ENCODE data around the gene TEX264. TPM values are rescaled to one million over a fixed set of nuclear protein-coding genes. Genes with fewer than 3 reads are reported as not detected.

TEX264 gene
- total and polyA plus RNA-seq, 2 experiments from 2014 or later: 59.6 to 98.7 TPM

DNA sequence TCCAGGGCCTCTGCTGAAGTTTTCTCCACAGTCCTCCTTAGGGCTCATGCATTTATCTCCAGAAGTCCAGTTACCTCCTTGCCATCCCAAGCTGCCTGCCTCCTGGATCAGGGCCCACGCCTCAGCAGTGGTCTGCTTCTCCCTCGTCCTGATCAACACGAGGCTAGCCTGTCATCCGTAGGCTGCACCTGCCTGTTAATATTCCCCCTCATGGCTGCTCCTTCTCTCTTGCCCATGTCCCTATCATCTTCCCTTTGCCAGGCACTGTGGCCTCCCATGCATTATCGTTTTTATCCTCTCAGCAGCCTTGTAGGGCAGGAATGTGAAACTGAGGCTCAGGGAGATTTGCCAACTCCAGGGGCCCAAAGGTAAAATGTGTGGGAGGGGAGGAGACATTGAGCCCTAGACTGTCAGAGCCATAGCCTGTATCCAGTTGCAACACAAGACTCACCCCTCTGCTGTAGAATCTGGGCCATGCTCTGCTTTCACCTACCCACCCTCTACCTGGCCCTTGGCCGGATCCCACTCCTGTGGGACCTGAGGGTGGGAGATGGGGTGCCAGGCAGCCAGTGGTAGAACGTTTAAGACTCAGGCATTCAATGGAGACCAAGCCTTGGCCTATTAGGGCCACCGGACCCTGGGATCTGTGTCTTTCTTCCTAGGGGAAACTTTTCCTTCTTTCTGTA is 40.4 kb downstream of the TEX264 start:
- Histone ChIP-seq H2AFZ (no peak overlapping the region), H3K27ac (no peak overlapping the region), H3K4me3 (no peak overlapping the region), H3K36me3 (replicated peaks; ENCODE audit: insufficient read depth, low read depth) (no peaks in the 10 kb centered on the region), H3K9me3 (ENCODE audit: low read depth) (no peaks in the 10 kb centered on the region), H3K27me3 (peaks cover 19% of the 10 kb centered on the region), H3K79me2 (no peaks in the 10 kb centered on the region), H3K9me2 (replicated peaks; ENCODE audit: insufficient read depth) (no peaks in the 10 kb centered on the region), H3K4me2 (no peak overlapping the region), H4K20me1 (ENCODE audit: insufficient read depth, poor library complexity, severe bottlenecking) (no peaks in the 10 kb centered on the region), H3K4me1 (ENCODE audit: insufficient read depth) (no peaks in the 10 kb centered on the region)
- 84% methylated on average over 8 of the region's 8 CpGs for WGBS (ENCODE audit: low lambda C conversion rate, missing lambda C conversion rate)
- no peak for TF ChIP-seq CTCF (IDR thresholded peaks at IDR 0.05; ENCODE audit: poor library complexity)
- no peak for TF ChIP-seq EZH2phosphoT487 (IDR thresholded peaks at IDR 0.05; ENCODE audit: low read depth, severe bottlenecking, unreplicated experiment)
- TF ChIP-seq EZH2 (IDR thresholded peaks at IDR 0.05; ENCODE audit: borderline replicate concordance): no peak
- DNase-seq (ENCODE audit: low spot score): no peak

DNA sequence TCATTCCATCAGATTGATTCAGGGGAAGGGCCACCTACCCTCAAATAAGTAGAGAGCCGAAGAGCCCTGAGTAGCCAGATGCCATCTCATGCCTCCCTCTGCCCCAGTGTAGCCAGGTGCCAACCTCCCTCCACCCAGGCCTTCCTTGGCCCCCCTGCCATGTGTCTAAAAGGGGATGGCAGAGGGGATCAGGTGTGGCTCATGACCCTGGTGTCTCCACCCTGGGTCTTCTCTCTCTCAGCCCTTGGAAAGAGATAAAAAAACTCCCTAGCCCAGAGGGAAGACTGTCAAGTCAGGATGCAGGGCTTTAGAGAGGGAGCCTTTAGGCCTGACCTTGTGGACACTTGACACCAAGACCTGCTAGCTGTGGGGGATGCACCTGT is 41.0 kb downstream of the TEX264 start:
- H3K4me2 ChIP-seq: no peak overlapping the region
- H3K27me3 ChIP-seq: peaks cover 19% of the 10 kb centered on the region
- H3K4me1 ChIP-seq (ENCODE audit: insufficient read depth): no peaks in the 10 kb centered on the region
- no peaks in the 10 kb centered on the region for H3K9me3 ChIP-seq (ENCODE audit: low read depth)
- no peaks in the 10 kb centered on the region for H3K79me2 ChIP-seq
- no peaks in the 10 kb centered on the region for H4K20me1 ChIP-seq (ENCODE audit: insufficient read depth, poor library complexity, severe bottlenecking)
- H3K36me3 ChIP-seq (replicated peaks; ENCODE audit: insufficient read depth, low read depth): no peaks in the 10 kb centered on the region
- no peak overlapping the region for H3K4me3 ChIP-seq
- DNase-seq (ENCODE audit: low spot score): no peak
- H2AFZ ChIP-seq: no peak overlapping the region
- no peaks in the 10 kb centered on the region for H3K9me2 ChIP-seq (replicated peaks; ENCODE audit: insufficient read depth)
- WGBS (ENCODE audit: low lambda C conversion rate, missing lambda C conversion rate): 94% methylated on average over 1 of the region's 1 CpG
- H3K27ac ChIP-seq: no peak overlapping the region
- TF ChIP-seq EZH2phosphoT487 (IDR thresholded peaks at IDR 0.05; ENCODE audit: low read depth, severe bottlenecking, unreplicated experiment): no peak
- no peak for TF ChIP-seq CTCF (IDR thresholded peaks at IDR 0.05; ENCODE audit: poor library complexity)
- no peak for TF ChIP-seq EZH2 (IDR thresholded peaks at IDR 0.05; ENCODE audit: borderline replicate concordance)

DNA sequence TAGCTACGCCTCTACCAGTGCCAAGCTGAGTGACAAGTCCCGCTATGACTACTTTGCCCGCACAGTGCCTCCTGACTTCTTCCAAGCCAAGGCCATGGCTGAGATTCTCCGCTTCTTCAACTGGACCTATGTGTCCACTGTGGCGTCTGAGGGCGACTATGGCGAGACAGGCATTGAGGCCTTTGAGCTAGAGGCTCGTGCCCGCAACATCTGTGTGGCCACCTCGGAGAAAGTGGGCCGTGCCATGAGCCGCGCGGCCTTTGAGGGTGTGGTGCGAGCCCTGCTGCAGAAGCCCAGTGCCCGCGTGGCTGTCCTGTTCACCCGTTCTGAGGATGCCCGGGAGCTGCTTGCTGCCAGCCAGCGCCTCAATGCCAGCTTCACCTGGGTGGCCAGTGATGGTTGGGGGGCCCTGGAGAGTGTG is 41.5 kb downstream of the TEX264 start:
- no peak overlapping the region for H2AFZ ChIP-seq
- TF ChIP-seq EZH2phosphoT487 (IDR thresholded peaks at IDR 0.05; ENCODE audit: low read depth, severe bottlenecking, unreplicated experiment) (no peak), CTCF (IDR thresholded peaks at IDR 0.05; ENCODE audit: poor library complexity) (no peak), EZH2 (IDR thresholded peaks at IDR 0.05; ENCODE audit: borderline replicate concordance) (no peak)
- no peaks in the 10 kb centered on the region for H3K79me2 ChIP-seq
- H3K4me3 ChIP-seq: no peak overlapping the region
- no peaks in the 10 kb centered on the region for H3K36me3 ChIP-seq (replicated peaks; ENCODE audit: insufficient read depth, low read depth)
- no peaks in the 10 kb centered on the region for H3K4me1 ChIP-seq (ENCODE audit: insufficient read depth)
- DNase-seq (ENCODE audit: low spot score): no peak
- no peak overlapping the region for H3K27ac ChIP-seq
- WGBS (ENCODE audit: low lambda C conversion rate, missing lambda C conversion rate): 95% methylated on average over 20 of the region's 20 CpGs
- H3K9me3 ChIP-seq (ENCODE audit: low read depth): no peaks in the 10 kb centered on the region
- no peak overlapping the region for H3K4me2 ChIP-seq
- peaks cover 14% of the 10 kb centered on the region for H3K27me3 ChIP-seq
- H4K20me1 ChIP-seq (ENCODE audit: insufficient read depth, poor library complexity, severe bottlenecking): no peaks in the 10 kb centered on the region
- H3K9me2 ChIP-seq (replicated peaks; ENCODE audit: insufficient read depth): no peaks in the 10 kb centered on the region
